HG03039 (cell line): ENCODE data around the gene ZC3H12D.

Source experiments
- ATAC-seq: cut with Tn5 transposase; IDR thresholded peaks from one replicate; pipeline ENCODE4 v1.9.1; 2021; ENCODE audit warnings: mild to moderate bottlenecking, moderate library complexity; ENCODE audit not compliant: unreplicated experiment

ZC3H12D gene

DNA sequence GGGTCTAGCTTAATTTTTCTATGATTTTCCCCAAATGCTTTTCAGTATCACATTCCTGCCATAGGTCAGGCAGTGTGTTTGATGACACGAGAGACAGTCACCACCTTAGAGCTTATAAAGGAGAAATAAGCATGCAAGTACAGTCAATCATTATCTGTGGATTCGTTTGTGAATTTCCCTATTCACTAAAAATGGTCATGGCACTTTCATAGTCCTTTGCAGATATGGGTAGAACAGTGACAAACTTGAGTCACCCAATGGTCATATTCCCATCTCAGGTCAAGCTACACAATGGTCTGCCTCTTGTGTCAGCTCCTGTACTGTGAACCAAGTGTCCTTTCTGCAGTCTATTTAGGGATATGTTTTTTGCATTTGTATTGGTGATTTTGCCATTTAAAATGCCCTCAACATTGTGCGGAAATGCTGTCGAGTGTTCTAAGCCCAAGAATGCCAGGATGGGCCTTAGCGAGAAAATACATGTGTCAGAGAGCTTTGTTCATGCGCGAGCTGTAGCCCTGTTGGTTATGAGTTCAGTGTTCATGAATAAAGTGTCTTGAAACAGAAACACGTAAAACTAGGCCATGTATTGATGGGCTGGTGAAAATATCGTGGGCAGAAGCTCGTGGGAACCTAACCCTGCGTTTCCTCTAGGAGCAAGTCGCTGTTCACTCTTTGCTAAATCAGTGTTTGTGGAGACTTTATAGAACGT, 65.0 kb downstream of the ZC3H12D start:
- ATAC-seq, result no peak

DNA sequence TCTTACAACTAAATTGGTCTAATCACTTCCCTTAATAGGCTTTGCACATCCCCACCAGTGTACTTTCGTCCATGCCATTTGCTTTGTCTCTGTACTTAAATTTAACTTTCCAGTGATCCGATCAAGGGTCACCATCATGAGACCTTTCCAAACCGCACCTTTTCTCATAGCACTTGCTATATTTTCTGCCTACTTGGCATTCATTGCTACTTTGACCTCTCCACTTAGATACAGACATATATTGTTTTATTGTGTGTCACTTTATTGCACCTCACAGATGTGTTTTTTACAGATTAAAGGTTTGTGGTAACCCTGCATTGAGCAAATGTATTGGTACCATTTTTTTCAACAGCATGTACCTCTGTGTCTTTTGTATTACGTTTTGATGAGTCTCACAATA, 70.0 kb downstream of the ZC3H12D start:
- ATAC-seq, result no peak

DNA sequence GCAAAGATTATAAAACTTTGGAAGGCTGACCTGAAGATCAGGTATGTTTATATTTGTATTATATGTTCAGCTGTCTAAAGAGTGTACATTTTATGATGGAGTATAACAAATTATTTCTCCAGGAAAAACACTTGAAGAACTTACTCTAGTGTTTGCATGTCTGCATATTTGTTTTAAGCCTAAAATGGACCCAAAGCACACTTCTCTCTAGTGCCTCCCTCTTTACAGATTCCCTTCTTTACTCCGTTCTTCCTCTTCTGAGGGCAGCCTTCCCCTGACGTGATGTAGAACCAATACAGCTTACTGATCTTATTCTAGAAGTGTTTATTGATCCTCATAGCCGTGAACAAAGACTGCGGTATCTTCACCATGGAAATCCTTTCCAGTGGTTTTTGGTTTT, 70.8 kb downstream of the ZC3H12D start:
- ATAC-seq, result no peak

DNA sequence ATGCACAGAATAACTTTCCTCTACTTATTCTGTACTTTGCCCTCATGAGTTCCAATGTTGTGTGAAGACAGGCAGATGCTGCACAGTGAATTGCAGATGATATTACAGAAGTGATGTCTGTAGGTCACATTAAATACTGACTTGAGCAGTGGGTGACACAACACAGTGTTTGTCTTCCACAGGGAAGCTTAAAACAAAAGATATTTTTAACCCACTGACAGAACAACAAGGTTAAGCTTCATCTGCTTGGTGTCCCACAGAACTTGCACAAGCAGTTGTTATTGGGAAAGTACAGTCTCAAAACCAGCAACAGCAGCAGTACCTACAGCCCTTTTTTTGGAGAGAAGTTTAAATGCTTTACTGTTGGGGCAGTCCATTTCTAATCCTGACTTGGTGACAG, 74.3 kb downstream of the ZC3H12D start:
- ATAC-seq, result no peak

DNA sequence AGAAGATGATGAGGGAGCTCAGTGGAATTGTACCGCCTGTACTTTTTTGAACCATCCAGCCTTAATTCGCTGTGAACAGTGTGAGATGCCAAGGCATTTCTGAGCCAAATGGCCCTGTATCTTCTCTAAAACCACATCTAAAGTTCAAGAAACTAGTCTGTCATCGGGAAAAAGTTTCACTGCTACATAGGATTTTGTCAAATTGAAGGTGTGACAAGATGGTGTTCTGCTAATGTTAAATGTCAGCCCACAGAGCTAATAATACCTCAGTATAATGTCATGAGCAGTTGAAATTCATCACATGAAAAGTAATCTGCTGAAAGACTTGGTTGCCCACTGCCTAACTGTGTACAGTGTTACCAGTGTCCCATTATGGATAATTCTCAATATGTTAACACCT, 75.2 kb downstream of the ZC3H12D start:
- no peak for ATAC-seq

DNA sequence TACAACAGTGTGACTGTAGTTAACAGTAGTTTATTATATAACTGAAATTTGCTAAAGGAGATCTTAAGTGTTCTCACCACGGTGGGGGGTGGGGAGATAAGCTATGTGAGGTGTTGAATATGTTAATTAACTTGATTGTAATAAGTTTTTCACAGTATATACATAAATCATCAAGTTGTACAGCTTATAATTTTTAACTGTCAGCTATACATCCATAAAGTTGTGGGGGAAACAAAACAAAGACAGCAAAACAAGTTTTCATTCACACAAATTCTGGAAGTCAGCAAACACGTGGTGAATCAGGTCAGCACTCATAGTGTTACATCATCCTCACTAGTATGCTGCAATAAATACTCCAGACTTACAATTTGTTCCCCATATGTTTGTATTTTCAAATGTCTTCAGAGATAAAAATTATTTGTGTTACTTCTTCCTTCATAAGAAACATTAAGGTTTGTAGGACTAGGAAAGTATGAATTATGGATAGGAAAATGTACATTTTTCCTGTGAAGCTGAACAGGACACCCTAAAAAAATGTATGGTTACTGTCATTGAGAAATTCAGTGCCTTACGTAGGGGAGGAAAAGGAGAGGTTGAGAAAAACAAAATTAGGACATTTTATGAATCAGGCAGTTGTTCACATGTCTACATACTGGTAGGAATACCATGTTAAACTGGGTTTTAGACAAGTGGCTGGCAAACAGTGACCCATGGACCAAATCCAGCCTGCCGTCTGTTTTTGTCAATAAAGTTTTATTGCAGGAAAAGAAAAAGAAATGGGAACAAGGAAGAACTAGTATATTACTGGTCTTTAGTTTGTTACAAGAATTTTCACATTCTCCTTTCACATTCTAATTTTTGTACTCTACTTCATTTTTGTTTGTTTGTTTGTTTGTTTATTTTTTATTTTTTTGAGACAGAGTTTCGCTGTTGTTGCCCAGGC, 78.7 kb downstream of the ZC3H12D start:
- ATAC-seq, result no peak

DNA sequence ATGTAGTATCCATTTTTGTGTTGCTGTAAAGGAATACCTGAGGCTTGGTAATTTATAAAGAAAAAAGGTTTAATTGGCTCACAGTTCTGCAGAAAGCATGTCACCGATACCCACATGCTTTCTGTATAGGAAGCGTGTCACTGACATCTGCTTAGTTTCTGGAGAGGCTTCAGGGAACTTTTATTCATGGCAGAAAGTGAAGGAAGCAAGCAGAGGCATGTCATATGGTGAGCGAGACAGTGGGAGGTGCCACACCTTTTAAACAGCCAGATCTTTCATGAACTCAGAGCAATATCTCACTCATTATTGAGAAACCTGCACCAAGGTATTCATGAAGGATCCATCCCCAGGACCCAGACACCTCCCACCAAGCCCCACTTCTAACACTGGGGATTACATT, 81.3 kb downstream of the ZC3H12D start:
- no peak for ATAC-seq

DNA sequence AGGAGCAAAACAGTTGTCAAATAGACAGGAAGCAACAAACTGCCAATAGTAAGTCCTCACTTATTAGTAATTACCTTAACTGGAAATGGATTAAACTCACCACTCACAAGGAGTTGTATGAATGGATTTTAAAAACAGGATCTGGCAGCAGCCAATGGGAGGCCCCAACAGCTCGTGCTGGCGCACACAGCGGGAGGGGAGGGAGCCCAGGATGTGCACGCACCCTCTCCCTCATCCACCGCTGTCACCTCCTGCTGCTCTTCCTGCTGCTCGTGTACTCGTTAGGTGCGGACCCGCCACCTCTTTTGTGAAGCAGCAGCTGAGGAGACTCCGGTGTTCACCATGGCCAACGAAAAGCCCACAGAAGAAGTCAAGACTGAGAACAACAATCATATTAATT, 84.8 kb downstream of the ZC3H12D start, which contains the start of gene SUMO4:
Gene SUMO4, plus strand, starts transcription at position 213 of the 400 bp plus-strand sequence. Its CDS starts 130 bp downstream, at position 343.
- ATAC-seq, result no peak

DNA sequence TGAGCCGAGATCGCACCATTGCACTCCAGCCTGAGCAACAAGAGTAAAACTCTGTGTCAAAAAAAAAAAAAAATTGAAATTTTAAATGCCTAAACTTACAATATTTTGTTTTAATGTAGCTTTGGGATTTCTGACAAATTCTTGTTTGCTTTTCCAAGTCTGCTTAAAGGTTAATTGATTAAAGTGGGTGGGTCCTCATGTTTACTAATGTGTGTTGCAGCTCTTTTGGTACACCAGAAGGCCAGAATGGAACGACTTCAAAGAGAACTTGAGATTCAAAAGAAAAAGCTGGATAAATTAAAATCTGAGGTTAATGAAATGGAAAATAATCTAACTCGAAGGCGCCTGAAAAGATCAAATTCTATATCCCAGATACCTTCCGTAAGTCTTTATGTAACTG, 87.4 kb downstream of the ZC3H12D start:
- no peak for ATAC-seq
